Type B pancreatic cell (in vitro differentiated cells): Measurements from ENCODE around the gene GNAL. TPM values are rescaled to one million over a fixed set of nuclear protein-coding genes. Genes with fewer than 3 reads are reported as not detected.
"Not testable (repeated sequence)": the region's sequence is repeated elsewhere in the genome, so short reads cannot be mapped to it uniquely, and the experiment has no call there.

Experiments
- DNase-seq: peaks from one replicate; pipeline ENCODE4 v3.0.0; 2021; ENCODE audit warnings: mixed read lengths; ENCODE audit not compliant: unreplicated experiment; ENCODE audit errors: extremely low spot score
- H3K27ac Mint-ChIP-seq: 2 replicates; pipeline ENCODE4 v1.8.0; 2021; ENCODE audit warnings: mild to moderate bottlenecking, mixed read lengths
- H3K27me3 Mint-ChIP-seq: 2 replicates; pipeline ENCODE4 v1.8.0; 2021; ENCODE audit warnings: mixed read lengths
- H3K36me3 Mint-ChIP-seq: 2 replicates; pipeline ENCODE4 v1.8.0; 2021; ENCODE audit warnings: mixed read lengths
- H3K4me1 Mint-ChIP-seq: one replicate; pipeline ENCODE4 v1.8.0; 2021; ENCODE audit warnings: mixed read lengths; ENCODE audit not compliant: unreplicated experiment
- H3K4me3 Mint-ChIP-seq: 2 replicates; pipeline ENCODE4 v1.8.0; 2021; ENCODE audit warnings: mild to moderate bottlenecking, mixed read lengths
- H3K9me3 Mint-ChIP-seq: 2 replicates; pipeline ENCODE4 v1.8.0; 2021; ENCODE audit warnings: mixed read lengths
- CTCF ChIP-seq: fragments of 200-600 bp; sonication (generic); conservative IDR thresholded peaks from 2 replicates; pipeline ENCODE4 v1.5.0; 2021; ENCODE audit warnings: antibody characterized with exemption, mild to moderate bottlenecking
- total RNA-seq: library from RNA; stranded (reverse); gene quantifications from 2 replicates; pipeline ENCODE4 v1.2.1, GENCODE V29; 2021; ENCODE audit warnings: low replicate concordance

GNAL gene
- total RNA-seq, 1 donor from 2014 or later, result 12.9 TPM

- TF ChIP-seq CTCF, result no peak
- H3K4me3 Mint-ChIP-seq, result no peak overlapping the region
- no peaks in the 10 kb centered on the region for H3K9me3 Mint-ChIP-seq
- DNase-seq, result no peak
- no peak overlapping the region for H3K27ac Mint-ChIP-seq
- no peaks in the 10 kb centered on the region for H3K27me3 Mint-ChIP-seq
- peaks cover 28% of the 10 kb centered on the region for H3K36me3 Mint-ChIP-seq
- peaks cover 7% of the 10 kb centered on the region for H3K4me1 Mint-ChIP-seq
These were observed 202.7 kb downstream of the GNAL start for GRCh38 chr18:11891737-11892136.

GRCh38 chr18:11892438-11892837 is 203.4 kb downstream of the GNAL start:
- not testable (repeated sequence) for H3K4me1 Mint-ChIP-seq, H3K27me3 Mint-ChIP-seq, DNase-seq, H3K9me3 Mint-ChIP-seq, H3K4me3 Mint-ChIP-seq, H3K27ac Mint-ChIP-seq
- peaks cover 28% of the 10 kb centered on the region for H3K36me3 Mint-ChIP-seq

DNA sequence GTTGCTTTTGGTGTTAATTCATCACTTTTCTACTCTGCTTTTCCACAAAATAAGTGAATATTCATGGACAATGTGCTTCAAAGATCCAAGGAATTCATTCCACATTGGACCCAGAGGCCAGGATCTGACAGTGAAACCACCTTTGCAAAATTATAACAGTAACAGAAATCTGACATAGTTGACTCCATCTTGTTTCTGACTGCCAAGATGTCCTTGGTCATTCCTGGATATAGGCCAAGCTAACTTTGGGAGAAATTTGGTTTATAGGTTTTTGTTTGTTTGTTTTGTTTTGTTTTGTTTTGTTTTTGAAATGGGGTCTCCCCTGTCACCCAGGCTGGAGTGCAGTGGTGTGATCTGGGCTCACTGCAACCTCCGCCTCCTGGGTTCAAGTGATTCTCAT is 208.7 kb downstream of the GNAL start:
- Mint-ChIP-seq H3K9me3 (no peaks in the 10 kb centered on the region), H3K27me3 (no peaks in the 10 kb centered on the region), H3K27ac (no peak overlapping the region), H3K4me1 (peaks cover 11% of the 10 kb centered on the region), H3K36me3 (peaks cover 20% of the 10 kb centered on the region), H3K4me3 (no peak overlapping the region)
- DNase-seq, result no peak
- no peak for TF ChIP-seq CTCF

DNA sequence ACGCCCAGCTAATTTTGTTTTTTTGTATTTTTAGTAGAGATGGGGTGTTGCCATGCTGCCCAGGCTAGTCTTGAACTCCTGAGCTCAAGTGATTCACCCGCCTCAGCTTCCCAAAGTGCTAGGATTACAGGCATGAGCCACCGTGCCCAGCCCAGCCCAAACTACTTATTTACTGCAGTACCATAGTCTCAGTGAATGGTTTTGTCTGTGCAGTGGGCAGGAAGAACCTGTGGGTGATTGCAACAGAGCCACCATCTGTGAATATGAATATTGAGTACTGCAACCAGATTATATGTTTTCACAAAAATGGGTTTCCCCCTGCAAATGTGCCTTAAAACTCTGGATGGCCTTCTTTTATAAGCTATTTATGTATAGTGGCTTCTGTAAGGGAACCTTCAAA is 210.0 kb downstream of the GNAL start:
- no peaks in the 10 kb centered on the region for H3K27me3 Mint-ChIP-seq
- no peak for DNase-seq
- no peak overlapping the region for H3K27ac Mint-ChIP-seq
- peaks cover 14% of the 10 kb centered on the region for H3K4me1 Mint-ChIP-seq
- TF ChIP-seq CTCF, result no peak
- no peaks in the 10 kb centered on the region for H3K9me3 Mint-ChIP-seq
- no peak overlapping the region for H3K4me3 Mint-ChIP-seq
- peaks cover 12% of the 10 kb centered on the region for H3K36me3 Mint-ChIP-seq

DNA sequence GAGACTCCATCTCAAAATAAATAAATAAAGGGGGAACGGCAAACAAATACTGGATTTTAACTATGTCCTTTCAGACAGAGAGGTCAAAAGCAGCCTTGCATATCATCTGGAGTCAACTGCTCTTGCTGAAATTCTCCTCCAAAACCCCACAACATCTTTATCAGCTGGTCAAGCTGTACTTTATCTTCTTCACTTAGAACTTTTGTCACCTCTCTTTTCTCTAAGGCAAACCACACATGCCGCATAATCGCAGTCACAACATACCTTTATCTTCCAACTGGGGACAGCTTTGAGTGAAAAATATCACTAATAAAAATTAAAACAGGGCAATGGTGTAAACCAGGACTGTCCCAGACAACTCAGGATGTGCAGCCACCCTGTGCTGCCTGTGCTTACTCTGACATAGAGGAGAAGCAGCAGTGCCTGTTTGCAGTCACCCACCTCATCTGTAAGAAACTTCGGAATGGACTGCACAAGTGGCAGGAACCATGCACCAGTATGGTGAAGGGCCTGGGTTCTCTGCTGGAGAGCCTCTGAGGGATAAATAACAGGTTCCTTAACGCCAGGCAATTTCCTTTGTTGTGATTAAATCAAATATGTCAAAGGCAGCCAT is 212.9 kb downstream of the GNAL start:
- TF ChIP-seq CTCF, result no peak
- Mint-ChIP-seq H3K36me3 (peaks cover 11% of the 10 kb centered on the region), H3K9me3 (no peaks in the 10 kb centered on the region), H3K27me3 (no peaks in the 10 kb centered on the region), H3K4me3 (no peak overlapping the region), H3K4me1 (peaks cover 14% of the 10 kb centered on the region), H3K27ac (peak overlapping the region; percentile 51)
- no peak for DNase-seq

GRCh38 chr18:11902522-11903292 is 213.6 kb downstream of the GNAL start:
- DNase-seq, result no peak
- no peak overlapping the region for H3K4me3 Mint-ChIP-seq
- H3K9me3 Mint-ChIP-seq, result no peaks in the 10 kb centered on the region
- H3K36me3 Mint-ChIP-seq, result peaks cover 7% of the 10 kb centered on the region
- peaks cover 14% of the 10 kb centered on the region for H3K4me1 Mint-ChIP-seq
- H3K27me3 Mint-ChIP-seq, result no peaks in the 10 kb centered on the region
- peak overlapping the region; percentile 51 for H3K27ac Mint-ChIP-seq
- TF ChIP-seq CTCF, result no peak
